ENCODE results near the gene TRMT61B. TPM values are rescaled to one million over a fixed set of nuclear protein-coding genes. Genes with fewer than 3 reads are reported as not detected.

Gene TRMT61B
- total and polyA plus RNA-seq, 10 of the 15 experiments (the other 5 are each of a cell fraction or from before 2014, with no cell fraction given), result 12.8 to 23.7 (median 18.1) TPM

DNA sequence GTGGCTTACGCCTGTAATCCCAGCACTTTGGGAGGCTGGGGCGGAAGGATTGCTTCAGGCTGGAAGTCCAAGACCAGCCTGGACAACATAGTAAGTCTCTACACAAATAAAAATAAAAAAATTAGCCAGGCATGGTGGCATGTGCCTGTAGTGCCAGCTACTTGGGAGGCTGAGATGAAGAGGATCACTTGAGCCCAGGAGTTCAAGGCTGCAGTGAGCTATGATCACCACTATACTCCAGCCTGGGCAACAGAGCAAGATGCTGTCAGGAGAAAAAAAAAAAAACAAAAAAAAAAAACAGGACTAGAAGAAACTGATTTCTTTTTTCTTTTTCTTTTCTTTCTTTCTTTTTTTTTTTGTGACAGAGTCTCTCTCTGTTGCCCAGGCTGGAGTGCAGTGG, 45.9 kb downstream of the TRMT61B start (continued):
- TF ChIP-seq E4F1 (IDR thresholded peaks at IDR 0.05; ENCODE audit: borderline replicate concordance, partially characterized antibody), result no peak

DNA sequence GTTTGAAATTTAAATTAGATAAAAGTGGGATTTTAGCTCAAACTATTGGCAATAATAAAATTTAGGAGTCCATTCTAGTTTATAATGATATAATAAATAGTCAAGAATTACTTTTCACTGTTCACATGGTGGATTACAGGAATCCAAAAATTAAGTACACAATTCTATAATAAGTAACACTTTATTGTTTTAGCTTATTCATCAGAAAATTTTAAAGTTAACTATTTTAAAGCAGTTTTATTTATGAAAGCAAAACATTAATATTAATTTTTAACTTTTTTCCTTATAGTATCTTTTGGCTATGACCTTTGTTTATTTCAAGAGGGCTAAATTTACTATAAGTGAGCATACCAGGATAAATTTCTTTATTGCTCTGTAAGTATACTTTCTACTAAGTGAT, 48.1 kb downstream of the TRMT61B start:
- ChIA-PET CTCF (interaction anchor here (0.6 to 3.7 kb wide), 8 partner anchors 9 to 487 kb away, joined by 3 to 24 read pairs (median 4); no protein-coding TSS in a partner anchor), POLR2A (no interaction called here), RAD21 (ENCODE audit: unreplicated experiment) (interaction anchor here (0.6 kb wide), 1 partner anchor 42 kb away, joined by 5 read pairs; no protein-coding TSS in a partner anchor), SMC1A (ENCODE audit: uncharacterized antibody, unreplicated experiment) (interaction anchor here (1.0 kb wide), 2 partner anchors 25 to 228 kb away, joined by 3 read pairs; no protein-coding TSS in a partner anchor)
- Histone ChIP-seq H3K27me3 (replicated peaks in 1 of 2; ENCODE audit: control insufficient read depth in 2 of 2, insufficient read depth in 2 of 2, low read length in 1 of 2) (no peaks in the 10 kb centered on the region), H3K4me2 (ENCODE audit: control insufficient read depth, insufficient read depth) (no peak overlapping the region), H3K9me3 (replicated peaks; ENCODE audit: control insufficient read depth, insufficient read depth, low read length) (no peaks in the 10 kb centered on the region), H3K27ac (ENCODE audit: control insufficient read depth, insufficient read depth) (no peak overlapping the region), H3K79me2 (ENCODE audit: control insufficient read depth, insufficient read depth, low read length) (no peaks in the 10 kb centered on the region), H3K36me3 (ENCODE audit: control insufficient read depth in 2 of 2, insufficient read depth in 2 of 2, low read length in 1 of 2) (no peaks in the 10 kb centered on the region), H4K20me1 (ENCODE audit: control insufficient read depth, insufficient read depth) (no peaks in the 10 kb centered on the region), H3K9ac (ENCODE audit: control insufficient read depth, insufficient read depth, low read length) (no peak overlapping the region), H2AFZ (ENCODE audit: control insufficient read depth, low read depth, low read length) (no peak overlapping the region), H3K4me3 (no peak overlapping the region), H3K4me1 (ENCODE audit: control insufficient read depth, insufficient read depth, low read length) (no peaks in the 10 kb centered on the region)
- ATAC-seq, result no peak
- BruUV-seq (replicated peaks), result no TSS peak
- FAIRE-seq, result no peak
- in situ Hi-C loops (cut with MboI) (loop anchor here (5.0 kb wide), 1 partner anchor 375 kb away; no protein-coding TSS in a partner anchor), intact Hi-C loops (cut with micrococcal nuclease; ENCODE audit: unreplicated experiment) (loop anchor here (5.0 kb wide), 2 partner anchors 130 to 375 kb away; no protein-coding TSS in a partner anchor)
- no peak for TF ChIP-seq FOXK2 (IDR thresholded peaks at IDR 0.05)
- no peak for TF ChIP-seq TCF3 (IDR thresholded peaks at IDR 0.05; ENCODE audit: borderline replicate concordance, insufficient read depth, low read depth, low read length)
- no peak for TF ChIP-seq E4F1 (IDR thresholded peaks at IDR 0.05; ENCODE audit: borderline replicate concordance, partially characterized antibody)
- TF ChIP-seq NFYA (IDR thresholded peaks at IDR 0.05; ENCODE audit: borderline replicate concordance, low read depth, low read length), result no peak
- TF ChIP-seq NR2C2 (IDR thresholded peaks at IDR 0.05; ENCODE audit: borderline replicate concordance, control insufficient read depth, insufficient read length, low read depth), result no peak
- TF ChIP-seq IRF4 (IDR thresholded peaks at IDR 0.05; ENCODE audit: low read depth, low read length), result no peak
- no peak for DNase-seq (ENCODE audit: low read depth, low spot score)

Data from GM12878 (cell line).